Measurements from ENCODE around the gene AJUBA. TPM values are rescaled to one million over a fixed set of nuclear protein-coding genes. Genes with fewer than 3 reads are reported as not detected.

Gene AJUBA
- total and polyA plus RNA-seq, 10 donors = 0.63 to 11.0 (median 2.7) TPM

DNA sequence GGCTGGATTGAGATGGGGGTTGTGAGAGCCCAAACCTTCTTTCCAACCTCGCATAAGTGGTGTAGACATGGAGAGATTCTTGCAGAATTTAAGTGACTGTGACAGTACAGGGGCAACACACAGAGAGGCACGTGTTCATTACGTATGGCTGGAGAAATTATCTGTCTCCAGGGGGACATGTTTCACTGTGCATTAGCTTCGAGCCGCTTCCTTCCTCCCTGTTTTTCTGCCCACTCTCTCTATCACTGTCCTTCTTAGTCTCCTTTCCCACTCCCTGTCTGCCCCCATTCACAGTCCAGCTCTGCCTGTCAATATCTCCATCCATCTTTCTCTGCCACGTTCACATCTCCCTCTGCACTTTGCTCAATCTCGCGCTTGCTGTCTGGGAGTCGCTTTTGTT lies 39.1 kb upstream of the AJUBA start:
- TF ChIP-seq POLR2AphosphoS5 (IDR thresholded peaks at IDR 0.05) (no peak), POLR2A (IDR thresholded peaks at IDR 0.05) (no peak)
- TF ChIP-seq, protein P1, sequence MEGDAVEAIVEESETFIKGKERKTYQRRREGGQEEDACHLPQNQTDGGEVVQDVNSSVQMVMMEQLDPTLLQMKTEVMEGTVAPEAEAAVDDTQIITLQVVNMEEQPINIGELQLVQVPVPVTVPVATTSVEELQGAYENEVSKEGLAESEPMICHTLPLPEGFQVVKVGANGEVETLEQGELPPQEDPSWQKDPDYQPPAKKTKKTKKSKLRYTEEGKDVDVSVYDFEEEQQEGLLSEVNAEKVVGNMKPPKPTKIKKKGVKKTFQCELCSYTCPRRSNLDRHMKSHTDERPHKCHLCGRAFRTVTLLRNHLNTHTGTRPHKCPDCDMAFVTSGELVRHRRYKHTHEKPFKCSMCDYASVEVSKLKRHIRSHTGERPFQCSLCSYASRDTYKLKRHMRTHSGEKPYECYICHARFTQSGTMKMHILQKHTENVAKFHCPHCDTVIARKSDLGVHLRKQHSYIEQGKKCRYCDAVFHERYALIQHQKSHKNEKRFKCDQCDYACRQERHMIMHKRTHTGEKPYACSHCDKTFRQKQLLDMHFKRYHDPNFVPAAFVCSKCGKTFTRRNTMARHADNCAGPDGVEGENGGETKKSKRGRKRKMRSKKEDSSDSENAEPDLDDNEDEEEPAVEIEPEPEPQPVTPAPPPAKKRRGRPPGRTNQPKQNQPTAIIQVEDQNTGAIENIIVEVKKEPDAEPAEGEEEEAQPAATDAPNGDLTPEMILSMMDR (IDR thresholded peaks at IDR 0.05 in 8 of 11, conservative IDR thresholded peaks at IDR 0.05 in 3 of 11) = no peak
- Histone ChIP-seq H3K27ac (no peak overlapping the region), H3K36me3 (peaks cover 0 to 46% (median 14%) of the 10 kb centered on the region in 6 donors), H3K4me1 (peaks cover 0 to 31% (median 9%) of the 10 kb centered on the region in 6 donors), H3K4me3 (no peak overlapping the region), H3K27me3 (replicated peaks in 1 of 7) (no peaks in the 10 kb centered on the region), H3K9me3 (no peaks in the 10 kb centered on the region)
- intact Hi-C loops (cut with DNase I; ENCODE audit: low total_unique reads) = no loop called here
- no peak for DNase-seq
- 78 to 92% (median 86%) methylated on average over 9 of the region's 9 CpGs for WGBS, 5 donors

DNA sequence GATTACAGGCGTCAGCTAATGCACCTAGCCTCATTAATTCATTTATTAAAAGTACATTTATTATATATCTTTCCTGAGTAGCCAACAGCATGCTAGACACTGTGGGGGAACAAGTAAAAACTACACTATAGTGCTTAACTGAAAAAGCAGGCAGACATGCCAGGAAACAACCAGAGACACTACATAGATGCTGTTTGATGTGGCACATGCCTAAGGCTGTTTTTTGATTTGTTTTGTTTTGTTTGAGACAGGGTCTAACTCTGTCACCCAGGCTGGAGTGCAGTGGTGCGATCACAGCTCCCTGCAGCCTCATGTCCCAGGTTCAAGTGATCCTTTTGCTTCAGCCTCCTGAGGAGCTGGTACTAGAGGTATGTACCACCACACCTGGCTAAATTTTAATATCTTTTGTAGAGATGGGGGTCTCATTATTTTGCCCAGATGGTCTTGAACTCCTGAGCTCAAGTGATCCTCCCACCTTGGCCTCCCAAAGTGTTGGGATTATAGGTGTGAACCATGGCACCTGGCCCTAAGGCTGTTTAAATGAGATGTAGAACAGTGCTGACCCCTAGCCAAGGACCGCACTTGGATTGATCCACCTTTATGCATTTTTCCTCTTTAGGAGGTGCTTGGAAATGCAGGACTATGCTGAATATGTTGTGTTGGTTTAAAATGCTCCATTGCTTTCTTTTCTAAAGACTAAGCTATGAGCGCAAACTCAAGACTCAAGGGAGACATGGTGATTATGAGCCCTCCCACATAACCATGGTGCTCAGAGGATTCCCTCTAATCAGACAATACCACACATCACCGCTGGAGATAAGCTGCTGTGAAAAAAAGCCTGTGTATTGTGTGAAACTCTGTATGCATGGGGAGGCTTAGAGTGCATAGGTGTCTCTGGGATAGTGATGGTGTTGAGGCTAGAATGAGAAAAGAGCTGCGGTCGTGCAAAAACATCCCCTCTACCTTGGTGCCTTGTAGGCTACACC lies 38.1 kb upstream of the AJUBA start:
- Histone ChIP-seq H3K9me3 (no peaks in the 10 kb centered on the region), H3K36me3 (peaks cover 0 to 36% (median 5%) of the 10 kb centered on the region in 6 donors), H3K27me3 (replicated peaks in 1 of 7) (no peaks in the 10 kb centered on the region), H3K27ac (no peak overlapping the region), H3K4me1 (peaks cover 0 to 21% (median 5%) of the 10 kb centered on the region in 6 donors), H3K4me3 (no peak overlapping the region)
- TF ChIP-seq POLR2A (IDR thresholded peaks at IDR 0.05) (no peak), POLR2AphosphoS5 (IDR thresholded peaks at IDR 0.05) (no peak)
- TF ChIP-seq, protein P1 (IDR thresholded peaks at IDR 0.05 in 8 of 11, conservative IDR thresholded peaks at IDR 0.05 in 3 of 11) = no peak
- WGBS, 5 donors = 84 to 95% (median 92%) methylated on average over 7 of the region's 7 CpGs
- intact Hi-C loops (cut with DNase I; ENCODE audit: low total_unique reads) = no loop called here
- DNase-seq = no peak

- intact Hi-C loops (cut with DNase I; ENCODE audit: low total_unique reads) = no loop called here
These were observed 35.8 kb upstream of the AJUBA start for GRCh38 chr14:23018107-23018506.

More at GRCh38 chr14:23018107-23018506, 35.8 kb upstream of the AJUBA start:
- peaks cover 0 to 13% (median 0%) of the 10 kb centered on the region in 6 donors for H3K36me3 ChIP-seq
- H3K27me3 ChIP-seq (replicated peaks in 1 of 7) = no peaks in the 10 kb centered on the region
- H3K9me3 ChIP-seq = no peaks in the 10 kb centered on the region
- peaks cover 0 to 10% (median 0%) of the 10 kb centered on the region in 6 donors for H3K4me1 ChIP-seq
- TF ChIP-seq POLR2AphosphoS5 (IDR thresholded peaks at IDR 0.05) = no peak
- TF ChIP-seq, protein P1 (IDR thresholded peaks at IDR 0.05 in 8 of 11, conservative IDR thresholded peaks at IDR 0.05 in 3 of 11) = no peak
- no peak for TF ChIP-seq POLR2A (IDR thresholded peaks at IDR 0.05)
- DNase-seq = no peak
- no peak overlapping the region for H3K4me3 ChIP-seq
- H3K27ac ChIP-seq = no peak overlapping the region

Measured in spleen (tissue), 11 donors.